CD4-positive, CD25-positive, alpha-beta regulatory T cell (primary cell): ENCODE measurements around the gene MAMSTR. TPM values are rescaled to one million over a fixed set of nuclear protein-coding genes. Genes with fewer than 3 reads are reported as not detected.
A peak's percentile ranks its signal among the peaks of the same experiment; 100 is the strongest.

Experiments
- ATAC-seq, 2 donors: fragments of 150-1000 bp; cut with Tn5 transposase; one replicate each; pipeline ENCODE4 v1.10.0; 2021; ENCODE audit warnings: low read depth in 2 of 2, moderate number of reproducible peaks in 2 of 2, moderate library complexity in 1 of 2
- DNase-seq, 3 donors: peaks; one replicate each; pipeline versions ENCODE4 v3.0.0 to v3.0.0-alpha.2; 2012 to 2022; ENCODE audit warnings: mixed read lengths in 1 of 3
- H3K27ac ChIP-seq: one replicate; pipeline ENCODE4 v1.7.0; 2013; ENCODE audit warnings: mild to moderate bottlenecking, low read length; ENCODE audit not compliant: insufficient read depth, poor library complexity, severe bottlenecking
- H3K27me3 ChIP-seq: one replicate; pipeline ENCODE4 v1.7.0; 2013; ENCODE audit warnings: low read length; ENCODE audit not compliant: control insufficient read depth, insufficient read depth
- H3K36me3 ChIP-seq: one replicate; pipeline ENCODE4 v1.7.0; 2013; ENCODE audit warnings: mild to moderate bottlenecking, low read length, moderate library complexity; ENCODE audit not compliant: control insufficient read depth, insufficient read depth
- H3K4me1 ChIP-seq: 2 replicates; pipeline ENCODE4 v1.7.0; 2013; ENCODE audit warnings: mild to moderate bottlenecking, low read length; ENCODE audit not compliant: insufficient read depth, control insufficient read depth, poor library complexity, severe bottlenecking
- H3K4me3 ChIP-seq: one replicate; pipeline ENCODE4 v1.7.0; 2013; ENCODE audit warnings: low read depth, mild to moderate bottlenecking, low read length, moderate library complexity
- H3K9me3 ChIP-seq, 2 experiments: 1 replicate in 1 of 2; 2 replicates in 1 of 2; pipeline ENCODE4 v1.7.0; 2013; ENCODE audit warnings: low read length in 2 of 2, mild to moderate bottlenecking in 1 of 2, moderate library complexity in 1 of 2; ENCODE audit not compliant: control insufficient read depth in 2 of 2
- H3K27ac Mint-ChIP-seq, 3 donors: one replicate each; pipeline ENCODE4 v1.8.0; 2020 to 2022; ENCODE audit warnings: mild to moderate bottlenecking in 3 of 3, mixed read lengths in 3 of 3, moderate library complexity in 2 of 3
- H3K27me3 Mint-ChIP-seq: one replicate; pipeline ENCODE4 v1.8.0; 2022; ENCODE audit warnings: mild to moderate bottlenecking, mixed read lengths
- H3K36me3 Mint-ChIP-seq: one replicate; pipeline ENCODE4 v1.8.0; 2020; ENCODE audit warnings: mixed read lengths
- H3K4me1 Mint-ChIP-seq, 4 donors: one replicate each; pipeline ENCODE4 v1.8.0; 2020 to 2022; ENCODE audit warnings: mixed read lengths in 4 of 4, mild to moderate bottlenecking in 1 of 4
- H3K4me3 Mint-ChIP-seq, 4 donors: one replicate each; pipeline ENCODE4 v1.8.0; 2020 to 2022; ENCODE audit warnings: mild to moderate bottlenecking in 4 of 4, mixed read lengths in 4 of 4, moderate library complexity in 3 of 4
- H3K9me3 Mint-ChIP-seq, 7 donors: one replicate each; pipeline ENCODE4 v1.8.0; 2020 to 2022; ENCODE audit warnings: mixed read lengths in 7 of 7, mild to moderate bottlenecking in 3 of 7, moderate library complexity in 2 of 7
- polyA plus RNA-seq, 4 donors: library from polyadenylated mRNA; unstranded; fragments of 300-500 nt; fragmentation: Illumina TruSeq; gene quantifications; one replicate each; pipeline ENCODE4 v1.2.3, GENCODE V29; 2021
- total RNA-seq: library from RNA; stranded (reverse); gene quantifications from one replicate; pipeline ENCODE4 v1.2.3, GENCODE V29; 2022

Gene MAMSTR
- total and polyA plus RNA-seq, 5 donors from 2014 or later: 0.17 to 1.1 (median 0.40) TPM

- H3K27ac Mint-ChIP-seq: peak overlapping the region in 1 of 3 donors; percentile 36
- peak overlapping the region; percentile 49 to 87 (median 62) for H3K4me3 Mint-ChIP-seq
- no peaks in the 10 kb centered on the region for H3K36me3 Mint-ChIP-seq
- peaks cover 22% of the 10 kb centered on the region for H3K4me1 ChIP-seq
- ATAC-seq (no peak), DNase-seq (no peak)
- H3K27me3 Mint-ChIP-seq: peaks cover 54% of the 10 kb centered on the region
- H3K27ac ChIP-seq: no peak overlapping the region
- H3K9me3 ChIP-seq: no peaks in the 10 kb centered on the region
- peaks cover 2% of the 10 kb centered on the region for H3K27me3 ChIP-seq
- no peak overlapping the region for H3K4me3 ChIP-seq
- H3K9me3 Mint-ChIP-seq: peaks cover 0 to 4% (median 0%) of the 10 kb centered on the region in 7 donors
- H3K36me3 ChIP-seq: no peaks in the 10 kb centered on the region
- peaks cover 0 to 34% (median 13%) of the 10 kb centered on the region in 4 donors for H3K4me1 Mint-ChIP-seq
Observed at GRCh38 chr19:48750771-48751504, 31.4 kb upstream of the MAMSTR start.

GRCh38 chr19:48750351-48750750 lies 30.8 kb upstream of the MAMSTR start:
- Mint-ChIP-seq H3K4me1 (peaks cover 0 to 37% (median 13%) of the 10 kb centered on the region in 4 donors), H3K9me3 (peaks cover 0 to 4% (median 0%) of the 10 kb centered on the region in 7 donors), H3K27ac (no peak overlapping the region), H3K4me3 (no peak overlapping the region), H3K27me3 (peaks cover 58% of the 10 kb centered on the region), H3K36me3 (no peaks in the 10 kb centered on the region)
- no peak for DNase-seq
- Histone ChIP-seq H3K9me3 (peaks cover 0 to 2% of the 10 kb centered on the region in 2 experiments), H3K4me3 (no peak overlapping the region), H3K4me1 (peaks cover 22% of the 10 kb centered on the region), H3K36me3 (no peaks in the 10 kb centered on the region), H3K27ac (no peak overlapping the region), H3K27me3 (peaks cover 1% of the 10 kb centered on the region)
- no peak for ATAC-seq

GRCh38 chr19:48749571-48750198 lies 30.2 kb upstream of the MAMSTR start:
- H3K4me1 ChIP-seq: peaks cover 22% of the 10 kb centered on the region
- Mint-ChIP-seq H3K36me3 (no peaks in the 10 kb centered on the region), H3K4me1 (peaks cover 0 to 41% (median 13%) of the 10 kb centered on the region in 4 donors), H3K27ac (no peak overlapping the region), H3K27me3 (peaks cover 57% of the 10 kb centered on the region), H3K9me3 (peaks cover 0 to 4% (median 0%) of the 10 kb centered on the region in 7 donors), H3K4me3 (peak overlapping the region in 1 of 4 donors; percentile 41)
- H3K36me3 ChIP-seq: no peaks in the 10 kb centered on the region
- H3K27ac ChIP-seq: no peak overlapping the region
- DNase-seq: no peak
- H3K4me3 ChIP-seq: no peak overlapping the region
- no peaks in the 10 kb centered on the region for H3K27me3 ChIP-seq
- ATAC-seq: no peak
- peaks cover 0 to 5% of the 10 kb centered on the region in 2 experiments for H3K9me3 ChIP-seq

GRCh38 chr19:48746738-48747575 lies 27.4 kb upstream of the MAMSTR start, which contains the start of gene IZUMO1:
Gene IZUMO1, minus strand, starts transcription at chr19:48746909. Its CDS starts 1,050 bp downstream, at chr19:48745859.
- peak; percentile 68 to 69 for ATAC-seq
- Histone ChIP-seq H3K4me1 (peaks cover 7% of the 10 kb centered on the region), H3K27me3 (no peaks in the 10 kb centered on the region), H3K36me3 (no peaks in the 10 kb centered on the region), H3K9me3 (peaks cover 0 to 5% of the 10 kb centered on the region in 2 experiments), H3K27ac (no peak within 1 kb of the TSS), H3K4me3 (no peak within 1 kb of the TSS)
- H3K9me3 Mint-ChIP-seq: peaks cover 0 to 2% (median 0%) of the 10 kb centered on the region in 7 donors
- H3K36me3 Mint-ChIP-seq: peaks cover 4% of the 10 kb centered on the region
- peaks cover 43% of the 10 kb centered on the region for H3K27me3 Mint-ChIP-seq
- H3K27ac Mint-ChIP-seq: no peak within 1 kb of the TSS
- peak within 1 kb of the TSS in 3 of 4 donors; percentile 2 to 71 (median 48) for H3K4me3 Mint-ChIP-seq
- DNase-seq: peak; percentile 19 to 77 (median 50)
- peaks cover 0 to 25% (median 3%) of the 10 kb centered on the region in 4 donors for H3K4me1 Mint-ChIP-seq

GRCh38 chr19:48746110-48746509 lies 26.6 kb upstream of the MAMSTR start:
- peaks cover 43% of the 10 kb centered on the region for H3K27me3 Mint-ChIP-seq
- no peak overlapping the region for H3K27ac Mint-ChIP-seq
- Histone ChIP-seq H3K36me3 (no peaks in the 10 kb centered on the region), H3K27ac (no peak overlapping the region), H3K27me3 (no peaks in the 10 kb centered on the region), H3K4me3 (no peak overlapping the region), H3K9me3 (peaks cover 0 to 5% of the 10 kb centered on the region in 2 experiments), H3K4me1 (peaks cover 4% of the 10 kb centered on the region)
- ATAC-seq (no peak), DNase-seq (no peak)
- peak overlapping the region in 1 of 4 donors; percentile 2 for H3K4me3 Mint-ChIP-seq
- H3K9me3 Mint-ChIP-seq: peaks cover 0 to 2% (median 0%) of the 10 kb centered on the region in 7 donors
- H3K36me3 Mint-ChIP-seq: peaks cover 4% of the 10 kb centered on the region
- H3K4me1 Mint-ChIP-seq: peaks cover 0 to 29% (median 8%) of the 10 kb centered on the region in 4 donors

GRCh38 chr19:48745208-48745995 lies 25.9 kb upstream of the MAMSTR start:
- H3K9me3 Mint-ChIP-seq: peaks cover 0 to 2% (median 0%) of the 10 kb centered on the region in 7 donors
- no peaks in the 10 kb centered on the region for H3K27me3 ChIP-seq
- ATAC-seq: peak; percentile 52 to 67
- no peak overlapping the region for H3K4me3 ChIP-seq
- no peak overlapping the region for H3K27ac ChIP-seq
- H3K27me3 Mint-ChIP-seq: peaks cover 44% of the 10 kb centered on the region
- H3K36me3 Mint-ChIP-seq: peaks cover 4% of the 10 kb centered on the region
- peak overlapping the region in 1 of 3 donors; percentile 79 for H3K27ac Mint-ChIP-seq
- H3K4me3 Mint-ChIP-seq: peak overlapping the region in 1 of 4 donors; percentile 2
- peaks cover 7% of the 10 kb centered on the region for H3K4me1 ChIP-seq
- peaks cover 0 to 32% (median 8%) of the 10 kb centered on the region in 4 donors for H3K4me1 Mint-ChIP-seq
- H3K9me3 ChIP-seq: peaks cover 0 to 5% of the 10 kb centered on the region in 2 experiments
- no peaks in the 10 kb centered on the region for H3K36me3 ChIP-seq
- peak; percentile 30 to 73 (median 57) for DNase-seq
